ENCODE measurements around the gene PIK3R1. TPM values are rescaled to one million over a fixed set of nuclear protein-coding genes. Genes with fewer than 3 reads are reported as not detected.

Gene PIK3R1
- total and polyA plus RNA-seq, 2 of the 4 experiments (the other 2 are of a cell fraction) = 2.4 to 9.3 TPM

- no CpG with 5 or more reads among the region's 3 CpGs for WGBS, 2 experiments (ENCODE audit: extremely low coverage in 2 of 2, insufficient read length in 1 of 2)
- Histone ChIP-seq H2AK5ac (ENCODE audit: low read depth, low read length) (no peak overlapping the region), H2BK5ac (ENCODE audit: low read depth, low read length, poor library complexity, severe bottlenecking) (no peak overlapping the region), H3K4ac (ENCODE audit: low read depth, low read length) (no peak overlapping the region), H2AK9ac (replicated peaks; ENCODE audit: low read depth, low read length, poor library complexity) (no peak overlapping the region), H4K5ac (ENCODE audit: low read depth, low read length) (no peak overlapping the region; the same call in 1 of the 2 replicates), H3K27ac (ENCODE audit: insufficient read depth, low read length) (no peak overlapping the region), H3K56ac (ENCODE audit: extremely low read depth, insufficient read depth, low read length) (no peak overlapping the region), H4K20me1 (ENCODE audit: insufficient read depth, low read length) (no peaks in the 10 kb centered on the region), H3K36me3 (ENCODE audit: control insufficient read depth, insufficient read depth, low read length) (no peaks in the 10 kb centered on the region), H3K79me1 (ENCODE audit: low read depth in 1 of 2, low read length in 2 of 2) (peaks cover 16 to 22% of the 10 kb centered on the region in 2 experiments), H2BK120ac (ENCODE audit: low read depth, low read length) (no peak overlapping the region), H4K8ac (ENCODE audit: low read depth in 2 of 2, low read length in 2 of 2) (no peak overlapping the region), H3K4me3 (ENCODE audit: insufficient read depth, low read depth, low read length) (no peak overlapping the region), H3K4me2 (ENCODE audit: low read depth, low read length) (no peak overlapping the region), H3K14ac (replicated peaks; ENCODE audit: low read depth, low read length) (no peak overlapping the region), H2AFZ (replicated peaks; ENCODE audit: low read length, poor library complexity) (no peak overlapping the region), H3K4me1 (ENCODE audit: control insufficient read depth, insufficient read depth, low read length) (peaks cover 13% of the 10 kb centered on the region), H3K9ac (ENCODE audit: low read depth, low read length) (no peak overlapping the region), H3K9me3 (ENCODE audit: control insufficient read depth, insufficient read depth, low read length) (no peaks in the 10 kb centered on the region), H3K18ac (ENCODE audit: low read depth, low read length) (no peak overlapping the region), H3K23ac (ENCODE audit: low read depth, low read length) (no peak overlapping the region), H2BK15ac (ENCODE audit: low read depth, low read length) (no peak overlapping the region), H3K27me3 (ENCODE audit: control insufficient read depth, insufficient read depth, low read length) (no peaks in the 10 kb centered on the region), H2BK20ac (ENCODE audit: low read depth, low read length) (no peak overlapping the region), H4K91ac (ENCODE audit: insufficient read depth, low read depth, low read length) (no peak overlapping the region), H3K9me1 (ENCODE audit: insufficient read depth, low read length) (peaks cover 9% of the 10 kb centered on the region)
- dilution Hi-C loops (cut with HindIII; ENCODE audit: low sequenced_read_pairs, unreplicated experiment) (no loop called here), intact Hi-C loops (cut with micrococcal nuclease) (no loop called here), in situ Hi-C loops (cut with MboI; ENCODE audit: low sequenced_read_pairs) (loop anchor here (25.0 kb wide), 1 partner anchor 1448 kb away; no protein-coding TSS in a partner anchor)
- ATAC-seq (ENCODE audit: low read depth) (no peak), DNase-seq (no peak)
- POLR2A ChIA-PET (ENCODE audit: unreplicated experiment) = no interaction called here
- no peak for TF ChIP-seq MAFK (IDR thresholded peaks at IDR 0.05; ENCODE audit: low read depth, low read length)
- TF ChIP-seq USF2 (IDR thresholded peaks at IDR 0.05; ENCODE audit: low read depth, low read length) = no peak
- TF ChIP-seq POLR2A (IDR thresholded peaks at IDR 0.05; ENCODE audit: low read depth, low read length) = no peak
- TF ChIP-seq RAD21 (IDR thresholded peaks at IDR 0.05; ENCODE audit: low read length) = no peak
- no peak for TF ChIP-seq CTCF (conservative IDR thresholded peaks at IDR 0.05; ENCODE audit: low read depth, low read length)
- TF ChIP-seq CHD1 (IDR thresholded peaks at IDR 0.05; ENCODE audit: low read depth, low read length) = no peak
- no peak for TF ChIP-seq FOS (IDR thresholded peaks at IDR 0.05; ENCODE audit: low read depth, low read length)
- no peak for TF ChIP-seq BHLHE40 (IDR thresholded peaks at IDR 0.05; ENCODE audit: low read depth, low read length)
- TF ChIP-seq RCOR1 (IDR thresholded peaks at IDR 0.05; ENCODE audit: insufficient replicate concordance, low read length) = no peak
- no peak for TF ChIP-seq ELK1 (IDR thresholded peaks at IDR 0.05; ENCODE audit: borderline replicate concordance, low read depth, low read length)
- TF ChIP-seq CEBPB (IDR thresholded peaks at IDR 0.05; ENCODE audit: low read depth, low read length) = no peak
- TF ChIP-seq SMC3 (IDR thresholded peaks at IDR 0.05; ENCODE audit: low read depth, low read length) = no peak
- TF ChIP-seq RFX5 (IDR thresholded peaks at IDR 0.05; ENCODE audit: low read depth, low read length) = no peak
- TF ChIP-seq MXI1 (IDR thresholded peaks at IDR 0.05; ENCODE audit: borderline replicate concordance, low read depth, low read length) = no peak
- no peak for TF ChIP-seq MAZ (IDR thresholded peaks at IDR 0.05; ENCODE audit: borderline replicate concordance, low read depth, low read length)
- TF ChIP-seq NFE2L2 (IDR thresholded peaks at IDR 0.05; ENCODE audit: low read depth, low read length) = no peak
- CTCF ChIA-PET = interaction anchor here (0.5 to 1.5 kb wide), 3 partner anchors 8 to 1948 kb away, joined by 3 to 4 read pairs (median 4); no protein-coding TSS in a partner anchor
- BruUV-seq (replicated peaks) = no TSS peak
Measured at GRCh38 chr5:68260467-68260866, 44.9 kb downstream of the PIK3R1 start.
